ENCODE results near the gene ROCK2.
"Not testable (repeated sequence)": the region's sequence is repeated elsewhere in the genome, so short reads cannot be mapped to it uniquely, and the experiment has no call there.

The ROCK2 gene

GRCh38 chr2:11196246-11196645 lies 148.2 kb downstream of the ROCK2 start:
- in situ Hi-C loops (cut with MboI; ENCODE audit: low sequenced_read_pairs): no loop called here

GRCh38 chr2:11187731-11188130 lies 156.7 kb downstream of the ROCK2 start:
- in situ Hi-C loops (cut with MboI; ENCODE audit: low sequenced_read_pairs): no loop called here

DNA sequence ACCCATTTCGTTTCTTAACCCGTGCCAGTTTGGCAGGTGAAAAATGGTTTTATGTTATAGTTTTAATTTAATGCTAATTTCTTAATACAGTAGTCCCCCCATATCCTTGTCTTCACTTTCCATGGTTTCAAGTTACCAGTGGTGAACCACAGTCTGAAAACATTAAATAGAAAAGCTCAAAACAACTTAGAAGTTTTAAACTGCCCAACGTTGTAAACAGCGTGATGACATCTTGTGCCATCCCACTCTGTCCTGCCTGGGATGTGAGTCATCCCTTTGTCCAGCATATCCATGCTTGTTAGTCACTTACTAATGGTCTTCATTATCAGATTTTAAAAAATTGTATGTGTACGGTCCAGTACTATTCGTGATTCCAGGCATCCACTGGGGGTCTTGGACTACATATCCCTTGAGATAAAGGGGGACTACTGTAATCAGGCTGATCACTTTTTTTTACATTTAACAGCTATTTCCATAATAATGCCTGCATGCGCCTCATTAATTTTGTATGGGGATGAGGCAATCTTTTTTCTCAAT lies 157.3 kb downstream of the ROCK2 start:
- in situ Hi-C loops (cut with MboI; ENCODE audit: low sequenced_read_pairs): no loop called here

GRCh38 chr2:11186145-11186544 lies 158.3 kb downstream of the ROCK2 start:
- in situ Hi-C loops (cut with MboI; ENCODE audit: low sequenced_read_pairs): no loop called here

GRCh38 chr2:11182951-11183350 lies 161.5 kb downstream of the ROCK2 start:
- in situ Hi-C loops (cut with MboI; ENCODE audit: low sequenced_read_pairs): no loop called here

DNA sequence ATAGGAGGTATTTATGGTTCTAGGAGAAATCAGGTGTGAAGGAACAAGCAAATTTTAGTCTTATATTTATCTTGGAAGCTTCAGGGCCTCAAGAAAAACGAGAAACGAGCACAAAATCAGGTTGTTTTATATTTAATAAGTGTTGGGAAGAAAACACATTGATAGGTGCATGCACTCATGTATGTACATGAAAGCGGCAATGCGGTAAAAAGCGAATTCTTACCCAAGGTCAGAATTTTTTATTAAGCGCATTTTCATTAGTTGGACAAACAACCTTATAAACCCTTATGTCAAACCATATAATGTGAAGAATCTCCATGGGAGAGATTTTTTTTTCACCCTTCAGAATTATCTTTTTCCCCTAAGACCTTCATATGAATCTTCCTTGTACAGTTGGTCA lies 163.8 kb downstream of the ROCK2 start:
- in situ Hi-C loops (cut with MboI; ENCODE audit: low sequenced_read_pairs): no loop called here

DNA sequence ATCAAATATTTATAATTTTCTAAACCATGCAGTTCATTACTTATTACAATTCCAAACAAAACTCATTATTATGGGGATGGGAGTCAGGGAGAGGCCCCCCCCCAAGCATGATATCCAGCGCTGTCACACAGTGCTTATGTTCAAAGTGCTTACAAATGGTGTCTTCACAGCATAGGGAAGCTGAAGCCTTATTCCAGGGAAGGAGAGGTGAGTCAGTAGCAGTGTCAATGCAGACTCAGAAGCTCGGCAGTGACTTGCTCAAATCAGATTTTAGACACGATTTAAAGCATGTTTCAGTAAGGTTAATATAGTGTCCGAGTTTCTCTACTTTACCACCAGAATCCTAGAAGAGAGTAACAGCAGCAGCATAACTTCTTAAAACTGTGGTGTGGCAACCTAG lies 164.5 kb downstream of the ROCK2 start:
- in situ Hi-C loops (cut with MboI; ENCODE audit: low sequenced_read_pairs): no loop called here

- in situ Hi-C loops (cut with MboI; ENCODE audit: low sequenced_read_pairs): no loop called here
Observed at GRCh38 chr2:11179196-11179595, 165.2 kb downstream of the ROCK2 start.

- in situ Hi-C loops (cut with MboI; ENCODE audit: low sequenced_read_pairs): no loop called here
Observed at GRCh38 chr2:11177871-11178690, 166.4 kb downstream of the ROCK2 start.

DNA sequence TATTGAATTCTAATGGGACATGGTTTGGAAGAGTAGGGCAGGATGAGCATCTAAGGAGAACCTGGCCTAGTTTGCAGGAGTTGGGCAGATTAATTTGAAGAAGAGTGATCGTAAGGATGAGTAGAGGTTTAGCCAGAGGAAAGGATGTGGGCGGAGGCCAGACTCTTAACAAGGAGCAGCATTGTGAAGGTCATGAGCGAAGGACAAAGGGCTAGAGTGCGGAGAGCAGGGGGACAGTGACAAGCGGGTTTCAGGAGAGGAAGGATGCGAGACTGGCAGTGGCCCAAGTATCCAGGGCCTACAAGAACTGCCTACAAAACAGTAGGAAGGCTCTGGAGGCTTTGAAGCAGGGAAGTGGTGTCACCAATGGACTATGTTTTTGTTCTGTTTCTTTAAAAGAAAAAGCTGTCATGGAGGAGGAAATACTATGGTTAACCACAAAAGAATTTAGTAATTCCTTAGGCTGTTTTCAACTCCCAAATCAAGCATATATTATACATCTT lies 169.1 kb downstream of the ROCK2 start:
- in situ Hi-C loops (cut with MboI; ENCODE audit: low sequenced_read_pairs): no loop called here

DNA sequence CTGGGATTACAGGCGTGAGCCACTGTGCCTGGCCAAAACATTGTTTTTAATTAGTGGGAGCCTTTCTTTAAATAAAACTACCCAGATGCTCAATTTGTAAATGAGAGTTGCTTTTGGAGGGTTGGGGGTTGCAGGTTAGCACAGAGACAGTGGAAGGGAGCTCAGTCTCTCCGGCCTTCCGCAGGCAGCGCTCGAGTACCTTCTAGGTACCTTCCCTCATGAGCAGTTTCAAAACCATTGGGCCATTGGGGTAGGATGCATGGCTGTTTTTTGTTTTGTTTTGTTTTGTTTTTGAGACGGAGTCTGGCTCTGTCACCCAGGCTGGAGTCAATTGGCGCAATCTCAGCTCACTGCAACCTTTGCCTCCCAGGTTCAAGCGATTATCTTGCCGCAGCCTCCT lies 170.2 kb downstream of the ROCK2 start:
- in situ Hi-C loops (cut with MboI; ENCODE audit: low sequenced_read_pairs): no loop called here

DNA sequence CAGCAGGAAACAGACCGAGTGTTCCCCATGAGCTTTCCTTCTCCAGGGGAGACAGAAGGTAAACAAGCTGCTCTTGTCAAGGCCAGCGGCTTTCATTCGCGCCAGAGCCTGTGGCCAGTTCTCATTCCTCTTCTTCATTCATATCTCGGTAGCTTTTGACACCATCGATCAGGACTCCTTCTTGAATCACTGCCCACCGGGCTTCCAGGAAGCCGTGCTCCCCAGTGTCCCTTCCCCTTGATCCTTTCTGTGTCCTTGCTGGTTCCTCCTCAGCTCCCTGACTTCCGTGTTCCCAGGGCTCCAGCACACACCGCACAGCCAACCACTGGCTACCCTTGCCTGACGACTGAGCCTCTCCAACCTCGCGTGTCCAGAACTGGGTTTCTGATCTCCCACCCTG lies 175.1 kb downstream of the ROCK2 start:
- in situ Hi-C loops (cut with MboI; ENCODE audit: low sequenced_read_pairs): no loop called here

DNA sequence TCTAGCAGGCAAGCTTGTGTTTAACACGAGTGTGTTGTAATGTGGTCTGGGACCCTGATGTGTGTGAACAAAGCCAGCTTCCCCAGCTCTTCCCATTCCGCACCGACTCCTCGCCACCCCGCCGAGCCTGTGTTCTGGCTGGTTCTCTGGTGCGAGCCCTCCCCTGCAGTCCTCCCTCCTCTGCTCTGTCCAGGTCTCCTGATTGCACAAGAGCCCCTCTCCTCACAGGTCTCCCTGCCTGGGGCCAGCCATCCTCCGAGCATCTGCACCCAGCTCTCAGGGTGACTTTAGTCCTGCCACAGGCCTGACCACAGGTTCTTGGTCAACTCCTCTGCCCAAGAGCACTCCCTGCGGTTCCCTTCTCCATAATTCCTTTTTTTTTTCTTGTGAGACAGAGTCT lies 175.9 kb downstream of the ROCK2 start:
- in situ Hi-C loops (cut with MboI; ENCODE audit: low sequenced_read_pairs): no loop called here

- in situ Hi-C loops (cut with MboI; ENCODE audit: low sequenced_read_pairs): no loop called here
Observed at GRCh38 chr2:11166476-11166875, 178.0 kb downstream of the ROCK2 start.

- in situ Hi-C loops (cut with MboI; ENCODE audit: low sequenced_read_pairs): not testable (repeated sequence)
Observed at GRCh38 chr2:11165046-11165445, 179.4 kb downstream of the ROCK2 start.

GRCh38 chr2:11163439-11164317 lies 180.8 kb downstream of the ROCK2 start:
- in situ Hi-C loops (cut with MboI; ENCODE audit: low sequenced_read_pairs): no loop called here

GRCh38 chr2:11161747-11162146 lies 182.7 kb downstream of the ROCK2 start:
- in situ Hi-C loops (cut with MboI; ENCODE audit: low sequenced_read_pairs): no loop called here

DNA sequence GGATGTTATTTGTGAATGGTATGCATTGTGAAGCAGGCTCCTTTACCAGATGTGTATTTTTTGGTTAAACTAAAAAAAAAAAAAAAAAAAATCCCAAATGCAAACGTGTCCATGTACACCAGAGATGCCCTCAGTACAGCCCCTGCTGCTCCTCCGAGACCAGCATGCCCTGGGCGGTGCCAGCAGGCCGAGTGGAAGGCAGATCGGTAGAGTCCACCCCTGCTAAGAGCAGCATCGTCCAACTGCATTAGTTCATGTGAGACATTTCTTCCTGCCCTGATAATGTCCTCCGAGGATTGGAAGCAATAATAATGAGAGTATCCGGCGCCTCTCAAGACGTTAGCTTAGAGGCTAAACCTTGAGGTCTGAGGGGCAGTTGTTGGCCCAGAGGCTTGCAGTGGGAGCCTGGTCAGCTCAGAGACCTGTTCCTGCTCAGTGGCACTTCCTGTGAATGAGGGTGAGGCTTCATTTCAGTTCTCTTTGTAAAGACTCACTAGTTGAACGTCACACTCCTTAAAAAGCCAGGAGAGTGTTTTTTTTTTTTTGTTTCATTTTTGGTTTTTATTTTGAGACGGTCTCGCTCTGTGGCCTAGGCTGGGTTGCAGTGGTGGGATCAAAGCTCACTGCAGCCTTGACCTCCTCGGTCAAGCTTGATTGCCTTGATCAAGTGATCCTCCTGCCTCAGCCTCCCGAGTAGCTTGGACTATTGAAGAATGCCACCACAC lies 183.5 kb downstream of the ROCK2 start:
- in situ Hi-C loops (cut with MboI; ENCODE audit: low sequenced_read_pairs): no loop called here

DNA sequence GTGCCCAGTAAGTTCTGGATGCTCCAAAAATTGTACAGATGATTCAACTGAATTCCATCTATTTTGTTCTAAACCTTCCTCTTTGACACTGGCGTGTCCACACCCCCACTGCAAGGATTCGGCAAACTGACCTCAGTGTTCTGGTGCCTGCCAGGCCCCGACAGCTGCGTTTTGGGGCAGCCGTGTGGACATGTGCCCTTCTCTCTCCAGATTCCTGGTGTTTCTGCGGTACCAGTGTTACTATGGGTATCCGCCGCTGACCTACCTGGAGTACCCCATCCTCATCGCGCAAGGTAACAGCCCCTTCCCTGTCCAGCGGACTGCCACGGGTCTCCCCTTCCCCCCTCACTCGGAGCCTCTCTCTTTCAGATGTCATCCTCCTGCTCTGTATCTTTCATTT lies 184.2 kb downstream of the ROCK2 start:
- in situ Hi-C loops (cut with MboI; ENCODE audit: low sequenced_read_pairs): no loop called here

DNA sequence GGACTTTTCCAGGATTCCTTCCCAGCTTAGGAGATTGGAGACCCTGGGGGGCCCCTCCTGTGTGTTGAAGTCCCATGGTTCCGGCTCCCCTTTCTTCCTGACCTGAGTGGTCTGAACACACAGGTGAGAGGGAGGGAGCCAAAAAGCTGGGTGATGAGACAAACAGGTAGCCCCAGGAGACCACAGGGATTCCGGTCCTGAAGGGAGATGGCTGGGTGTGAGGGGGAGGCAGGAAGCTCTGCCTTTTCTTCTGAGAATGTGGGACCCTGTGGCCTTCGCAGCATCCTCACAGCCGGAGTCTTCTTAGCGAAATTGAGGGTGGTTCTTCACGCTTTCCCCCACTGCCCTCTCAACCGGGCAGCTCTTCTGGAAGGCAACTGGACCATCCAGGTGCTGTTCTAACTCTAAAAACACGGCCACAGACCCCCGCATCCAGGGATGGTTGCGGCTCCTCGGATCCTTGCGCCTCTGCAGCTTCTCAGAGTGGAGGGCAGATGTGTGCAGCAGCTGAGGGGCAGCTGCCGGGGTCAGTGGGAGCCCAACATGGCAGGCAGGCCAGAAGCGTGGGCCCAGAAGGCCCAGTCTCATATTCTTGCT lies 184.8 kb downstream of the ROCK2 start:
- in situ Hi-C loops (cut with MboI; ENCODE audit: low sequenced_read_pairs): no loop called here
